Measurements from ENCODE around the gene BMP8B. TPM values are rescaled to one million over a fixed set of nuclear protein-coding genes. Genes with fewer than 3 reads are reported as not detected.

Gene BMP8B
- total and polyA plus RNA-seq, 2 experiments from 2014 or later: 3.1 to 7.6 TPM

- H3K27ac ChIP-seq: no peak overlapping the region
Observed at GRCh38 chr1:39707506-39707905, 81.2 kb downstream of the BMP8B start.

More at GRCh38 chr1:39707506-39707905, 81.2 kb downstream of the BMP8B start:
- Histone ChIP-seq H3K4me1 (ENCODE audit: insufficient read depth) (peaks cover 4% of the 10 kb centered on the region), H3K4me3 (no peak overlapping the region), H4K20me1 (ENCODE audit: insufficient read depth, poor library complexity, severe bottlenecking) (no peaks in the 10 kb centered on the region), H3K9me2 (replicated peaks; ENCODE audit: insufficient read depth) (no peaks in the 10 kb centered on the region), H3K4me2 (no peak overlapping the region), H3K36me3 (replicated peaks; ENCODE audit: insufficient read depth, low read depth) (no peaks in the 10 kb centered on the region), H3K79me2 (no peaks in the 10 kb centered on the region), H3K27me3 (peaks cover 3% of the 10 kb centered on the region), H2AFZ (no peak overlapping the region), H3K9me3 (ENCODE audit: low read depth) (no peaks in the 10 kb centered on the region)
- DNase-seq (ENCODE audit: low spot score): no peak
- TF ChIP-seq, protein P1, sequence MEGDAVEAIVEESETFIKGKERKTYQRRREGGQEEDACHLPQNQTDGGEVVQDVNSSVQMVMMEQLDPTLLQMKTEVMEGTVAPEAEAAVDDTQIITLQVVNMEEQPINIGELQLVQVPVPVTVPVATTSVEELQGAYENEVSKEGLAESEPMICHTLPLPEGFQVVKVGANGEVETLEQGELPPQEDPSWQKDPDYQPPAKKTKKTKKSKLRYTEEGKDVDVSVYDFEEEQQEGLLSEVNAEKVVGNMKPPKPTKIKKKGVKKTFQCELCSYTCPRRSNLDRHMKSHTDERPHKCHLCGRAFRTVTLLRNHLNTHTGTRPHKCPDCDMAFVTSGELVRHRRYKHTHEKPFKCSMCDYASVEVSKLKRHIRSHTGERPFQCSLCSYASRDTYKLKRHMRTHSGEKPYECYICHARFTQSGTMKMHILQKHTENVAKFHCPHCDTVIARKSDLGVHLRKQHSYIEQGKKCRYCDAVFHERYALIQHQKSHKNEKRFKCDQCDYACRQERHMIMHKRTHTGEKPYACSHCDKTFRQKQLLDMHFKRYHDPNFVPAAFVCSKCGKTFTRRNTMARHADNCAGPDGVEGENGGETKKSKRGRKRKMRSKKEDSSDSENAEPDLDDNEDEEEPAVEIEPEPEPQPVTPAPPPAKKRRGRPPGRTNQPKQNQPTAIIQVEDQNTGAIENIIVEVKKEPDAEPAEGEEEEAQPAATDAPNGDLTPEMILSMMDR (IDR thresholded peaks at IDR 0.05; ENCODE audit: poor library complexity): no peak
- TF ChIP-seq EZH2 (IDR thresholded peaks at IDR 0.05; ENCODE audit: borderline replicate concordance): no peak
- TF ChIP-seq EZH2phosphoT487 (IDR thresholded peaks at IDR 0.05; ENCODE audit: low read depth, severe bottlenecking, unreplicated experiment): no peak
- WGBS (ENCODE audit: low lambda C conversion rate, missing lambda C conversion rate): 73% methylated on average over 4 of the region's 4 CpGs

Small RNA genes within 50 kb of the gene (small RNA-seq; reads per million reads assigned to genes)
- not detected for gene AL033527.1
- not detected for gene RNU7-121P

Other genes with a start within 250 kb of the BMP8B start
- 100 and 130 TPM in 2 replicates for gene PABPC4, start 212.1 kb downstream of the BMP8B start, total RNA-seq
- 71.5 and 82.3 TPM in 2 replicates for gene PABPC4, start 212.1 kb downstream of the BMP8B start, polyA plus RNA-seq
- 9.0 and 10.9 TPM in 2 replicates for gene HEYL, start 149.2 kb downstream of the BMP8B start, total RNA-seq
- gene HEYL, start 149.2 kb downstream of the BMP8B start, polyA plus RNA-seq: 17.9 and 24.8 TPM in 2 replicates
- gene NT5C1A, start 116.8 kb downstream of the BMP8B start, total RNA-seq: 2.1 and 5.1 TPM in 2 replicates
- 1.0 and 1.8 TPM in 2 replicates for gene NT5C1A, start 116.8 kb downstream of the BMP8B start, polyA plus RNA-seq
- gene HPCAL4, start 97.4 kb downstream of the BMP8B start, total RNA-seq: 14.2 and 15.8 TPM in 2 replicates
- gene HPCAL4, start 97.4 kb downstream of the BMP8B start, polyA plus RNA-seq: 12.6 and 13.8 TPM in 2 replicates
- gene PPIE, start 50.0 kb downstream of the BMP8B start, total RNA-seq: 35.5 and 42.6 TPM in 2 replicates
- 61.2 and 77.3 TPM in 2 replicates for gene PPIE, start 50.0 kb downstream of the BMP8B start, polyA plus RNA-seq
- gene OXCT2, start 17.5 kb downstream of the BMP8B start, total RNA-seq: 0.60 and 1.8 TPM in 2 replicates
- 0.25 and 0.39 TPM in 2 replicates for gene OXCT2, start 17.5 kb downstream of the BMP8B start, polyA plus RNA-seq
- 17.2 and 20.0 TPM in 2 replicates for gene TRIT1, start 94.6 kb upstream of the BMP8B start, total RNA-seq
- 16.6 and 19.7 TPM in 2 replicates for gene TRIT1, start 94.6 kb upstream of the BMP8B start, polyA plus RNA-seq
- gene MYCL, start 113.1 kb upstream of the BMP8B start, total RNA-seq: 6.3 and 10.6 TPM in 2 replicates
- 7.3 and 7.8 TPM in 2 replicates for gene MYCL, start 113.1 kb upstream of the BMP8B start, polyA plus RNA-seq
- gene MFSD2A, start 166.3 kb upstream of the BMP8B start, total RNA-seq: 2.7 and 4.8 TPM in 2 replicates
- 5.6 and 9.8 TPM in 2 replicates for gene MFSD2A, start 166.3 kb upstream of the BMP8B start, polyA plus RNA-seq

All from hepatocyte (in vitro differentiated cells).